H9 (cell line): ENCODE data around the gene SLC10A3. TPM values are rescaled to one million over a fixed set of nuclear protein-coding genes. Genes with fewer than 3 reads are reported as not detected.

ENCODE experiments used
- DNase-seq: peaks from one replicate; pipeline ENCODE4 v3.0.0-alpha.2; 2017
- H2AFZ ChIP-seq: one replicate; pipeline ENCODE4 v1.6.1; 2013; ENCODE audit warnings: mild to moderate bottlenecking, low read length, control low read depth, moderate library complexity
- H2AK5ac ChIP-seq: 2 replicates; pipeline ENCODE4 v1.6.1; 2013; ENCODE audit warnings: low read length, control low read depth, mixed read lengths; ENCODE audit not compliant: insufficient read length
- H2BK120ac ChIP-seq: one replicate; pipeline ENCODE4 v1.6.1; 2013; ENCODE audit warnings: low read depth, mild to moderate bottlenecking, low read length, control low read depth, inconsistent platforms; ENCODE audit not compliant: poor library complexity, severe bottlenecking
- H2BK12ac ChIP-seq: 2 replicates; pipeline ENCODE4 v1.6.1; 2013; ENCODE audit warnings: low read length, control low read depth, mixed read lengths, low read depth; ENCODE audit not compliant: insufficient read length
- H2BK15ac ChIP-seq: 2 replicates; pipeline ENCODE4 v1.6.1; 2013; ENCODE audit warnings: low read depth, low read length, control low read depth
- H2BK20ac ChIP-seq: one replicate; pipeline ENCODE4 v1.6.1; 2013; ENCODE audit warnings: low read depth, mild to moderate bottlenecking, low read length, control low read depth, inconsistent platforms; ENCODE audit not compliant: poor library complexity, severe bottlenecking
- H2BK5ac ChIP-seq: 2 replicates; pipeline ENCODE4 v1.6.1; 2013; ENCODE audit warnings: low read length, control low read depth, mixed read lengths; ENCODE audit not compliant: insufficient read length
- H3K14ac ChIP-seq: 2 replicates; pipeline ENCODE4 v1.6.1; 2013; ENCODE audit warnings: low read length, control low read depth; ENCODE audit not compliant: insufficient read depth
- H3K18ac ChIP-seq: 2 replicates; pipeline ENCODE4 v1.6.1; 2013; ENCODE audit warnings: low read depth, mild to moderate bottlenecking, mixed read lengths, low read length, control low read depth; ENCODE audit not compliant: insufficient read length
- H3K23ac ChIP-seq: 2 replicates; pipeline ENCODE4 v1.6.1; 2013; ENCODE audit warnings: low read length, control low read depth, mixed read lengths, low read depth; ENCODE audit not compliant: insufficient read length
- H3K23me2 ChIP-seq: 2 replicates; pipeline ENCODE4 v1.6.1; 2013; ENCODE audit warnings: low read depth, mild to moderate bottlenecking, mixed read lengths, low read length, control low read depth; ENCODE audit not compliant: insufficient read length, poor library complexity, severe bottlenecking
- H3K27ac ChIP-seq: 2 replicates; pipeline ENCODE4 v1.5.1; 2013; ENCODE audit warnings: low read length, control low read depth, mixed read lengths, low read depth; ENCODE audit not compliant: insufficient read length
- H3K27me3 ChIP-seq: 2 replicates; pipeline ENCODE4 v1.6.1; 2013; ENCODE audit warnings: low read length, control low read depth, inconsistent platforms; ENCODE audit not compliant: insufficient read depth
- H3K4ac ChIP-seq: 2 replicates; pipeline ENCODE4 v1.6.1; 2013; ENCODE audit warnings: low read depth, mild to moderate bottlenecking, control low read depth, inconsistent platforms, low read length, moderate library complexity
- H3K4me1 ChIP-seq: 2 replicates; pipeline ENCODE4 v1.6.1; 2013; ENCODE audit warnings: low read length, control low read depth, inconsistent platforms; ENCODE audit not compliant: insufficient read depth
- H3K4me2 ChIP-seq: 2 replicates; pipeline ENCODE4 v1.6.1; 2013; ENCODE audit warnings: low read length, control low read depth, mixed read lengths; ENCODE audit not compliant: insufficient read length, insufficient read depth
- H3K56ac ChIP-seq: 2 replicates; pipeline ENCODE4 v1.6.1; 2013; ENCODE audit warnings: low read depth, mild to moderate bottlenecking, mixed read lengths, low read length, control low read depth; ENCODE audit not compliant: insufficient read length
- H3K79me1 ChIP-seq: 2 replicates; pipeline ENCODE4 v1.6.1; 2013; ENCODE audit warnings: low read depth, mild to moderate bottlenecking, moderate library complexity, low read length, control low read depth, inconsistent platforms; ENCODE audit not compliant: insufficient read depth, poor library complexity, severe bottlenecking
- H3K79me2 ChIP-seq: 2 replicates; pipeline ENCODE4 v1.6.1; 2013; ENCODE audit warnings: low read length, control low read depth, inconsistent platforms; ENCODE audit not compliant: insufficient read depth
- H3K9ac ChIP-seq: 2 replicates; pipeline ENCODE4 v1.6.1; 2013; ENCODE audit warnings: low read length, control low read depth, mixed read lengths; ENCODE audit not compliant: insufficient read length; ENCODE audit errors: extremely low read depth
- H3K9me3 ChIP-seq: one replicate; pipeline ENCODE4 v1.6.1; 2013; ENCODE audit warnings: low read depth, low read length, inconsistent platforms; ENCODE audit not compliant: control insufficient read depth
- H3T11ph ChIP-seq: one replicate; pipeline ENCODE4 v1.6.1; 2013; ENCODE audit warnings: mild to moderate bottlenecking, low read length, control low read depth, inconsistent platforms
- H4K20me1 ChIP-seq: one replicate; pipeline ENCODE4 v1.6.1; 2013; ENCODE audit not compliant: control insufficient read depth, insufficient read length, insufficient read depth
- H4K5ac ChIP-seq: 2 replicates; pipeline ENCODE4 v1.6.1; 2013; ENCODE audit warnings: low read depth, mild to moderate bottlenecking, mixed read lengths, low read length, control low read depth; ENCODE audit not compliant: insufficient read length
- H4K8ac ChIP-seq: replicated peaks from 2 replicates; pipeline ENCODE4 v1.6.1; 2013; ENCODE audit warnings: low read length, control low read depth, mixed read lengths, low read depth; ENCODE audit not compliant: insufficient read length
- H4K91ac ChIP-seq: 2 replicates; pipeline ENCODE4 v1.6.1; 2013; ENCODE audit warnings: low read depth, mild to moderate bottlenecking, moderate library complexity, mixed read lengths, low read length, control low read depth; ENCODE audit not compliant: insufficient read length
- H3K27ac Mint-ChIP-seq, 3 experiments: 2 replicates in 2 of 3; 3 replicates in 1 of 3; pipeline ENCODE4 v1.8.0; 2020 to 2021; ENCODE audit warnings: mixed read lengths in 3 of 3, mild to moderate bottlenecking in 1 of 3, moderate library complexity in 1 of 3
- H3K27me3 Mint-ChIP-seq: 2 replicates; pipeline ENCODE4 v1.8.0; 2021; ENCODE audit warnings: low read depth, mild to moderate bottlenecking, moderate library complexity, mixed read lengths
- H3K36me3 Mint-ChIP-seq, 3 experiments: 2 replicates in 2 of 3; 3 replicates in 1 of 3; pipeline ENCODE4 v1.8.0; 2020 to 2021; ENCODE audit warnings: low read depth in 3 of 3, mixed read lengths in 3 of 3; ENCODE audit not compliant: insufficient read depth in 1 of 3
- H3K4me1 Mint-ChIP-seq, 2 experiments: 2 replicates each; pipeline ENCODE4 v1.8.0; 2020; ENCODE audit warnings: mixed read lengths in 2 of 2
- H3K4me3 Mint-ChIP-seq, 2 experiments: 2 replicates in 1 of 2; 3 replicates in 1 of 2; pipeline ENCODE4 v1.8.0; 2020 to 2021; ENCODE audit warnings: mild to moderate bottlenecking in 2 of 2, mixed read lengths in 2 of 2, moderate library complexity in 1 of 2
- H3K9me3 Mint-ChIP-seq, 2 experiments: 2 replicates in 1 of 2; 3 replicates in 1 of 2; pipeline ENCODE4 v1.8.0; 2020; ENCODE audit warnings: mild to moderate bottlenecking in 2 of 2, mixed read lengths in 2 of 2, moderate library complexity in 1 of 2
- CTCF ChIP-seq: fragments of 200-600 bp; sonication (generic); conservative IDR thresholded peaks from 3 replicates; pipeline ENCODE4 v1.8.0; 2021; ENCODE audit warnings: antibody characterized with exemption, mild to moderate bottlenecking
- WGBS: extraction: QIAGEN DNeasy Blood & Tissue Kit; methylation state at CpG from one replicate; pipeline ENCODE4 v1.1.7; 2013; ENCODE audit warnings: missing lambda C conversion rate, low lambda C conversion rate, mixed read lengths; ENCODE audit not compliant: insufficient read length; ENCODE audit errors: extremely low coverage; 5-methylcytosine and 5-hydroxymethylcytosine counted together
- long read RNA-seq: library from polyadenylated mRNA; unstranded; transcript quantifications from one replicate; pipeline ENCODE4 v2.0.0, GENCODE V29; 2020
- total RNA-seq: library from RNA; stranded (reverse); gene quantifications from 2 replicates; pipeline ENCODE4 v1.2.1, GENCODE V29; 2021

Gene SLC10A3
- 8.8 and 9.4 TPM in 2 replicates for total RNA-seq
- long read RNA-seq, partial matches to known transcripts: 4 of 11 reads
- long read RNA-seq, other reads (novel, unspliced or antisense): 3 of 11 reads

GRCh38 chrX:154490414-154491083 lies at the start of gene SLC10A3:
Gene SLC10A3 (minus strand): TSS chrX:154490629. CDS start chrX:154488940, 1,689 bp downstream.
- Histone ChIP-seq H3K4ac (no peak within 1 kb of the TSS), H3K27me3 (no peaks in the 10 kb centered on the region), H2BK15ac (no peak within 1 kb of the TSS), H2BK20ac (no peak within 1 kb of the TSS), H3K23ac (no peak within 1 kb of the TSS), H2AFZ (no peak within 1 kb of the TSS), H4K91ac (no peak within 1 kb of the TSS), H3K18ac (no peak within 1 kb of the TSS), H2AK5ac (no peak within 1 kb of the TSS), H4K5ac (no peak within 1 kb of the TSS), H3K79me1 (no peaks in the 10 kb centered on the region), H3K27ac (no peak within 1 kb of the TSS), H4K8ac (no peak within 1 kb of the TSS), H3K23me2 (no peaks in the 10 kb centered on the region), H3K9me3 (peaks cover 27% of the 10 kb centered on the region), H3K14ac (no peak within 1 kb of the TSS), H2BK120ac (no peak within 1 kb of the TSS), H2BK12ac (no peak within 1 kb of the TSS), H3K56ac (no peak within 1 kb of the TSS), H3K79me2 (no peaks in the 10 kb centered on the region), H3K4me2 (peak within 1 kb of the TSS; percentile 33), H2BK5ac (no peak within 1 kb of the TSS), H3K4me1 (no peaks in the 10 kb centered on the region), H3T11ph (no peak within 1 kb of the TSS), H4K20me1 (no peaks in the 10 kb centered on the region), H3K9ac (no peak within 1 kb of the TSS)
- TF ChIP-seq CTCF: no peak
- H3K36me3 Mint-ChIP-seq: peaks cover 3 to 14% (median 13%) of the 10 kb centered on the region in 3 experiments; a peak in 6 of 7 replicates
- H3K27me3 Mint-ChIP-seq: peaks cover 5% of the 10 kb centered on the region; the same call in 1 of the 2 replicates
- no CpG with 5 or more reads among the region's 71 CpGs for WGBS
- peak; percentile 97 for DNase-seq
- H3K9me3 Mint-ChIP-seq: peaks cover 53 to 70% of the 10 kb centered on the region in 2 experiments
- H3K4me3 Mint-ChIP-seq: peak within 1 kb of the TSS; percentile 74 to 86
- H3K4me1 Mint-ChIP-seq: peaks cover 3 to 9% of the 10 kb centered on the region in 2 experiments; a peak in 3 of 4 replicates
- H3K27ac Mint-ChIP-seq: peak within 1 kb of the TSS; percentile 79 to 96 (median 95); a peak in 5 of 7 replicates
